C4-2B (cell line): ENCODE measurements around the gene CBX6.

Experiments
- ZFX ChIP-seq: fragments of 450-650 bp; IDR thresholded peaks from 2 replicates; pipeline ENCODE4 v1.6.1; 2017
- TF ChIP-seq, protein P1 (sequence below): fragments of 450-650 bp; conservative IDR thresholded peaks from 2 replicates; pipeline ENCODE4 v1.5.1; 2017; ENCODE audit warnings: mild to moderate bottlenecking

DNA sequence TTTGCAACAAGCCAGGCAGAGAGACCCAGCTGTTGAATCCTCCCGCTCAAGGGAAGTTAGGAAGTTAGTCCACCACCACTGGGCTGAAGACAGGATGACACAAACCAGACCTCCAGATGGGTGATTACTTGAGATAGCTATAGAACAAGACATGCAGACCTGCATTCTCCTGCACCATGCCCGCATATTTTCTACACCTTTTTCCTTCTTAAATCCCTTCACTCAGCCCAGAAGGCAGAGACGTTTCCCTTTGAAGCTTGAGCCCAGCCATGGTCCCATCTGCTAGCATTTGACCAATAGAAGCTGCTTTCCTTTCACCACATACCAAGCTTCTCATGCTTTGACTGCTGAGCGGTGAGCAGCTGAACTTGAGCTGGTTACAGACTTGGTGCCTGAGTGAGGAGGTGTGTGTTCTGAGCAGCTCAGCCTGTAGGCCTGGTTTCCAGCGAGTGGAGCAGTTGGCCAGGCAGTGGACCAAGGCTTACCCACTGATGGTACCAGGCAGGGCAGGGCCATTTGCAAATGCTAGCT, 29.2 kb upstream of the CBX6 start:
- TF ChIP-seq, protein P1, sequence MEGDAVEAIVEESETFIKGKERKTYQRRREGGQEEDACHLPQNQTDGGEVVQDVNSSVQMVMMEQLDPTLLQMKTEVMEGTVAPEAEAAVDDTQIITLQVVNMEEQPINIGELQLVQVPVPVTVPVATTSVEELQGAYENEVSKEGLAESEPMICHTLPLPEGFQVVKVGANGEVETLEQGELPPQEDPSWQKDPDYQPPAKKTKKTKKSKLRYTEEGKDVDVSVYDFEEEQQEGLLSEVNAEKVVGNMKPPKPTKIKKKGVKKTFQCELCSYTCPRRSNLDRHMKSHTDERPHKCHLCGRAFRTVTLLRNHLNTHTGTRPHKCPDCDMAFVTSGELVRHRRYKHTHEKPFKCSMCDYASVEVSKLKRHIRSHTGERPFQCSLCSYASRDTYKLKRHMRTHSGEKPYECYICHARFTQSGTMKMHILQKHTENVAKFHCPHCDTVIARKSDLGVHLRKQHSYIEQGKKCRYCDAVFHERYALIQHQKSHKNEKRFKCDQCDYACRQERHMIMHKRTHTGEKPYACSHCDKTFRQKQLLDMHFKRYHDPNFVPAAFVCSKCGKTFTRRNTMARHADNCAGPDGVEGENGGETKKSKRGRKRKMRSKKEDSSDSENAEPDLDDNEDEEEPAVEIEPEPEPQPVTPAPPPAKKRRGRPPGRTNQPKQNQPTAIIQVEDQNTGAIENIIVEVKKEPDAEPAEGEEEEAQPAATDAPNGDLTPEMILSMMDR: no peak
- no peak for TF ChIP-seq ZFX
